Gastrocnemius medialis (tissue), 4 donors: ENCODE data around the gene TTLL10. TPM values are rescaled to one million over a fixed set of nuclear protein-coding genes. Genes with fewer than 3 reads are reported as not detected.
"Not testable (repeated sequence)": the region's sequence is repeated elsewhere in the genome, so short reads cannot be mapped to it uniquely, and the experiment has no call there.

Experiments used
- ATAC-seq, 2 donors: fragments of 150-250 bp; one replicate each; pipeline ENCODE4 v1.9.1; 2016
- DNase-seq, 2 donors: peaks; one replicate each; pipeline ENCODE4 v3.0.0-alpha.2; 2019
- H3K27ac ChIP-seq, 4 donors: fragments of 200-600 bp; sonication (generic); 1 replicate in 1 of 4; 2 replicates in 3 of 4; pipeline ENCODE4 v1.5.1; 2016 to 2018; ENCODE audit warnings: mild to moderate bottlenecking in 2 of 4, moderate library complexity in 1 of 4
- H3K27me3 ChIP-seq, 3 donors: fragments of 200-600 bp; sonication (generic) in 2 of 3; 1 replicate in 1 of 3; 2 replicates in 2 of 3; pipeline versions ENCODE4 v1.5.1 to v1.6.0; 2016 to 2019; ENCODE audit warnings: mild to moderate bottlenecking in 1 of 3, moderate library complexity in 1 of 3
- H3K36me3 ChIP-seq, 2 donors: fragments of 200-600 bp; sonication (generic) in 1 of 2; one replicate each; pipeline ENCODE4 v1.5.1; 2017 to 2018
- H3K4me1 ChIP-seq, 2 donors: fragments of 200-600 bp; sonication (generic) in 1 of 2; one replicate each; pipeline ENCODE4 v1.5.1; 2016 to 2017; ENCODE audit warnings: mild to moderate bottlenecking in 2 of 2
- H3K4me3 ChIP-seq, 4 donors: fragments of 200-600 bp; sonication (generic) in 3 of 4; 1 replicate in 1 of 4; 2 replicates in 3 of 4; pipeline ENCODE4 v1.5.1; 2016 to 2019; ENCODE audit warnings: mild to moderate bottlenecking in 2 of 4
- H3K9me3 ChIP-seq, 3 donors: fragments of 200-600 bp; sonication (generic) in 2 of 3; 1 replicate in 1 of 3; 2 replicates in 2 of 3; pipeline ENCODE4 v1.5.1; 2016 to 2019
- POLR2A ChIP-seq, 2 donors: fragments of 450-650 bp; IDR thresholded peaks; one replicate each; pipeline ENCODE4 v1.6.1; 2017; ENCODE audit warnings: antibody characterized with exemption in 2 of 2, mild to moderate bottlenecking in 2 of 2, moderate library complexity in 2 of 2
- in situ Hi-C, 4 donors: fragments of 200-750 bp; cut with MboI; loops; one replicate each; pipeline versions ENCODE4 v1.15.0 to v1.8.0; 2017; ENCODE audit warnings: low sequenced_read_pairs in 4 of 4
- intact Hi-C: fragments of 100-400 bp; cut with DNase I; formaldehyde crosslinking; loops from one replicate; pipeline ENCODE4 v1.15.1; 2023; ENCODE audit warnings: low total_unique reads
- total RNA-seq, 4 donors: library from RNA; depleted of rRNA; stranded (reverse); fragments of >200 nt; gene quantifications; one replicate each; pipeline versions ENCODE4 v1.1.0 to v1.2.3, GENCODE V29; 2016
- TF ChIP-seq, protein P1 (sequence below), 5 experiments: fragments of 450-650 bp in 3 of 5; fragments of 200-600 bp in 2 of 5; sonication (generic) in 2 of 5; IDR thresholded peaks in 4 of 5; conservative IDR thresholded peaks in 1 of 5; 1 replicate in 4 of 5; 2 replicates in 1 of 5; pipeline ENCODE4 v1.5.1; 2016 to 2019; ENCODE audit warnings: antibody characterized with exemption in 5 of 5, mild to moderate bottlenecking in 3 of 5, moderate library complexity in 3 of 5

Gene TTLL10
- total RNA-seq, 4 donors from 2014 or later, result 0.13 to 0.16 TPM; not detected in 2

DNA sequence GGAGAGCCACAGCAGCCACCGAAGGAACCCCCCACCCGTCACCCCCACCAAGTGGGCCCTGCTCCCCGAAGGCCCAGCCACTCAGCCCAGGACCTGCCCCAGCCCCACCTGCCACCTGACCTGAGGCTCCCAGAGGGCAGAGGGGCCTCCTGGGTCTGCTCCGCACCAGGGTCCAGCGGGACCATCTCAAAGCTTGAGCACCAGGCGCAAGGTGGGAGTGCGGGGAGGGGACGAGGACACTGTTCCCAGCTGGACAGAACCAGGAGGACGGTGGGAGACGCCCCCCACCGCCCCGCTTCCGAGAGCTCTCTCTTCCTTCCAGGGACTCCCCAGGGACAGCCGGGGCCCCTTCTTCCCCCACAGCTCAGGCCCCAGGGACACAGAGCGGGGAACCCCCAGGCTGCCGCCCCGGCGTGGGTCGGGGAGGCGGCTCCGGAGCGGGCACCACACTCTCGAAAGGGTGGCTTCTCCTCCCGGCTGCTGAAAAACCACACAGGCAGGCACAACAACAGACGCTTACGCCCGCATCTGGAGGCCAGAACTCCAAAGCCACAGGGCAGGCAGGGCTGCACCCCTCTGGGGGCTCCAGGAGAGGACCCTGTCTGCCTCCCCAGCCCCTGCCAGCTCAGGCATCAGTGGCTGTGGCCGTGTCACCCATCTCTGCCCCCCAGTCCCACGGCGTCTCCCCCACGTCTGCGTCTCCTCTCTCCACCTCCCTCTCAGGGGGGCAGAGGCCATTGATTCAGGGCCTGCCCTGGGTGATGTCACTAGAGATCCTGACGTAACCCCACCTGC lies 1.9 kb upstream of the TTLL10 start:
- Histone ChIP-seq H3K4me3 (no peak overlapping the region), H3K4me1 (no peaks in the 10 kb centered on the region), H3K27ac (no peak overlapping the region), H3K36me3 (no peaks in the 10 kb centered on the region), H3K27me3 (peaks cover 10 to 79% (median 48%) of the 10 kb centered on the region in 3 donors), H3K9me3 (no peaks in the 10 kb centered on the region)
- ATAC-seq (no peak), DNase-seq (no peak)
- in situ Hi-C loops, result no loop called here
- no peak for TF ChIP-seq POLR2A (IDR thresholded peaks at IDR 0.05)
- TF ChIP-seq, protein P1, sequence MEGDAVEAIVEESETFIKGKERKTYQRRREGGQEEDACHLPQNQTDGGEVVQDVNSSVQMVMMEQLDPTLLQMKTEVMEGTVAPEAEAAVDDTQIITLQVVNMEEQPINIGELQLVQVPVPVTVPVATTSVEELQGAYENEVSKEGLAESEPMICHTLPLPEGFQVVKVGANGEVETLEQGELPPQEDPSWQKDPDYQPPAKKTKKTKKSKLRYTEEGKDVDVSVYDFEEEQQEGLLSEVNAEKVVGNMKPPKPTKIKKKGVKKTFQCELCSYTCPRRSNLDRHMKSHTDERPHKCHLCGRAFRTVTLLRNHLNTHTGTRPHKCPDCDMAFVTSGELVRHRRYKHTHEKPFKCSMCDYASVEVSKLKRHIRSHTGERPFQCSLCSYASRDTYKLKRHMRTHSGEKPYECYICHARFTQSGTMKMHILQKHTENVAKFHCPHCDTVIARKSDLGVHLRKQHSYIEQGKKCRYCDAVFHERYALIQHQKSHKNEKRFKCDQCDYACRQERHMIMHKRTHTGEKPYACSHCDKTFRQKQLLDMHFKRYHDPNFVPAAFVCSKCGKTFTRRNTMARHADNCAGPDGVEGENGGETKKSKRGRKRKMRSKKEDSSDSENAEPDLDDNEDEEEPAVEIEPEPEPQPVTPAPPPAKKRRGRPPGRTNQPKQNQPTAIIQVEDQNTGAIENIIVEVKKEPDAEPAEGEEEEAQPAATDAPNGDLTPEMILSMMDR (IDR thresholded peaks at IDR 0.05 in 4 of 5, conservative IDR thresholded peaks at IDR 0.05 in 1 of 5), result no peak
- intact Hi-C loops, result no loop called here

- Histone ChIP-seq H3K36me3 (no peaks in the 10 kb centered on the region), H3K9me3 (no peaks in the 10 kb centered on the region), H3K4me1 (no peaks in the 10 kb centered on the region), H3K4me3 (no peak overlapping the region), H3K27ac (no peak overlapping the region), H3K27me3 (peaks cover 10 to 82% (median 52%) of the 10 kb centered on the region in 3 donors)
- intact Hi-C loops, result no loop called here
- DNase-seq (no peak), ATAC-seq (no peak)
- TF ChIP-seq, protein P1 (IDR thresholded peaks at IDR 0.05 in 4 of 5, conservative IDR thresholded peaks at IDR 0.05 in 1 of 5), result no peak
- no peak for TF ChIP-seq POLR2A (IDR thresholded peaks at IDR 0.05)
- in situ Hi-C loops, result no loop called here
Measured at GRCh38 chr1:1173061-1173792, 453 bp upstream of the TTLL10 start.

- in situ Hi-C loops (no loop called here), intact Hi-C loops (no loop called here)
- no peak for DNase-seq
- Histone ChIP-seq H3K4me3 (no peak overlapping the region), H3K27me3 (peaks cover 12 to 73% (median 50%) of the 10 kb centered on the region in 3 donors), H3K36me3 (no peaks in the 10 kb centered on the region), H3K27ac (no peak overlapping the region), H3K4me1 (no peaks in the 10 kb centered on the region), H3K9me3 (no peaks in the 10 kb centered on the region)
- ATAC-seq, result no peak
- no peak for TF ChIP-seq POLR2A (IDR thresholded peaks at IDR 0.05)
- TF ChIP-seq, protein P1 (IDR thresholded peaks at IDR 0.05 in 4 of 5, conservative IDR thresholded peaks at IDR 0.05 in 1 of 5), result no peak
Measured at GRCh38 chr1:1175221-1176062, 1.8 kb downstream of the TTLL10 start.

GRCh38 chr1:1176063-1176761 lies 2.5 kb downstream of the TTLL10 start:
- H3K27ac ChIP-seq, in situ Hi-C loops, H3K4me3 ChIP-seq, H3K4me1 ChIP-seq, DNase-seq, H3K9me3 ChIP-seq, ATAC-seq, H3K36me3 ChIP-seq, intact Hi-C loops: not testable (repeated sequence)
- peaks cover 7 to 66% (median 44%) of the 10 kb centered on the region in 3 donors for H3K27me3 ChIP-seq
